HG02852 (cell line): Measurements from ENCODE around the gene ITPRIPL1.

Source experiments
- ATAC-seq: cut with Tn5 transposase; IDR thresholded peaks from one replicate; pipeline ENCODE4 v1.9.1; 2021; ENCODE audit warnings: mild to moderate bottlenecking, moderate library complexity; ENCODE audit not compliant: unreplicated experiment

Gene ITPRIPL1

DNA sequence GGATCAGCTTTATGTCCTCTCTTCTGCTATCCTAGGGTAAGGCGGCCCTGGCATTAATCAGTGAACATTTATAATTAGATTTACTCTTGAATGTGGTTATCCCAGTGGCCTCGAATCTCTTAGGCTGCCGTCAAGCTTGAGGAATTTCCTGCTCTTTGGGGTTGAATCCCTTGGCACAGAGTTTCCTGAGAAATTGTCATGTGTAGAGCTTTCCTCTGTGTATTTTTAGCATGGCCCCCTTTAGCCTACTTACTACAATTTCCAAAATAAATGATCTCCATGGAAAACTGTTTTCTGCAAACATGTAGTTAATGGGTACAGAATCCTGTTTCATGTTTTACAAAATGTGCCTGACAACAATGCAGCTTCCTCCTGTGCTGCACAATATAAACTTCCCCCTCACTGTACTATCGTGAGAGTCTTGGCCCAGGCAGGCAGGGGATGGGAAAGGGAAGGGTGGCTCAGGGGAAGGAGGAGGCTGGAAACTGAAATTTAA is 28.5 kb downstream of the ITPRIPL1 start:
- no peak for ATAC-seq

DNA sequence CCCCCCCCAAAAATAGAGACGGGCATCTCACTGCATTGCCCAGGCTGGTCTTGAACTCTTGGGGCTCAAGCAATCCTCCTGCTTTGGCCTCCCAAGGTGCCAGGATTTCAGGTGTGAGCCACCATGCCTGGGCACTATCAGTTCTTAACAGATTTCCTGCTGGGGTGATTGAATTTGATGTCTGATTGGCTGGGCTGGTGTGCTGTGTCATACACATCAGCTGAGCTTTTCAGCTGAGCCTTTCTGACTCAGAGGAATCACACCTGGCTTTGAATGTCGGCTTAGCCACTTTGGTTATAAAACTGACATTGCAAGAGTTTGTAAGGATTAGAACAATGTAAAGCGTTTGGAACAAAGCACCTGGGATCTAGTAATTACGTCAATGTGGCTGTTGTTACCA is 29.4 kb downstream of the ITPRIPL1 start:
- ATAC-seq: no peak

DNA sequence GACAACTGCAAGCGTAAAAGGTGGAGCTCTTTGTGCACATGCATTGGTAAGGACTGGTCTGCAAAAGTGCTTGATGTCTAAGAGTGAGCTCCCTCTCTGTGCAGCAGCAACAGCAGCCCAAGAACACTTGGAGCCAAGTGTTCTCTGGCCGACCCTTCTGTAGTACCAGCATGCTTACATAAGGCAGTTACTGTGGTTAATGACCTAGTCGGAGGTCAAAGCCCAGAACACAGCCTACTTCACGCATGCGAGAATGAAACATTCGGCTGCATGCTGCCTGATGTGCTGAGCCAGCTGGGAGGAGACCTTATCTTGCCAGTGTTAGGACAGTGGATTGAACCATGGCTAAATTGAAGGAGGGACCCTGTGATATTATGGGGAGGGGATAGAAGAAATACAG is 31.8 kb downstream of the ITPRIPL1 start:
- ATAC-seq: no peak

DNA sequence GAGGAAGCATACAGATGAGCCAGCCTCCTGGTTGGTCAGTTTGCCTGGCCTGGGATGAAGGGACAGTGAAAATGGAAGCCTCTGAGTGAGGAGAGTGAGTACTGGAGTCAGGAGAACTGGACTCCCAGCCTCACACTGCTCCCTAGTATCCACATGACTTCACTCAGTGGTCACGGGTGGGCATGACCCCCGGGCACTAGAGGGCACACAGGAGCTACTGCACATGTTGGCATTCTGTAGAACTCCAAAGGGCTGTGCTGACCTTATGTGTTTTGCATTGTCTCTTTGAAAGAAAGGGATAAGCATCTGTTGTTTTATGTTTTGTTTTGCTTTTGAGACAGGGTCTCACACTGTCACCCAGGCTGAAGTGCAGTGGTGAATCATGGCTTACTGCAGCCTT is 34.2 kb downstream of the ITPRIPL1 start:
- no peak for ATAC-seq

DNA sequence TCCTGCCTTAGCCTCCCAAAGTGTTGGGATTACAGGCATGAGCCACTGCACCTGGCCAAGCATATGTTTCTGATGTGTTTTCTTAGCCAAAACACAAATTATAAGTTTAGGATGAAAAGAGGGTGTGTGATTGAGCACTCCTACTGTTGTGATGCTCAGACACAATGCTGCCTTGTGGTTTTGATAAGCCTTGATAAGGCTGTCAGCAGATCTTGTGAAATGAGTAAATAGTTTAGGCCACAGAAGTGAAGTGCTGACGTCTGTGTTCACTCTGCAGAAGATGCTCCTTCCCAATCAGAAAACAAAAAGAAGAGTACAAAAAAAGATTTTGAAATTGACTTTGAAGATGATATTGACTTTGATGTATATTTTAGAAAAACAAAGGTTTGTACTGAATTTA is 34.7 kb downstream of the ITPRIPL1 start:
- ATAC-seq: no peak

DNA sequence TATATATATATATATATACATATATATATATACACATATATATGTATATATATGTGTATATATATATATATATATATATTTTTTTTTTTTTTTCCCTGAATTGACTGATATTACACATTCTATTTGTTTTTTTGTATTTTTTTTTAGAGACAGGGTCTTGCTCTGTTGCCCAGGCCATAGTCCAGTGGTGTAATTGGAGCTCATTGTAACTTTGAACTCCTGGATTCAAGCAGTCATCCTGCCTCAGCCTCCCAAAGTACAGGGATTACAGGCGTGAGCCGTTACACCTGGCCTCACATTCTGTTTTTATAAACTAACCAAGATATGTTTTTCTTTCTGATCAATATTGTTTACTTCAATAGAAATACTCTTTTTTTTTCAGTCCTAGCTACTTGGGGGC is 36.6 kb downstream of the ITPRIPL1 start:
- no peak for ATAC-seq

DNA sequence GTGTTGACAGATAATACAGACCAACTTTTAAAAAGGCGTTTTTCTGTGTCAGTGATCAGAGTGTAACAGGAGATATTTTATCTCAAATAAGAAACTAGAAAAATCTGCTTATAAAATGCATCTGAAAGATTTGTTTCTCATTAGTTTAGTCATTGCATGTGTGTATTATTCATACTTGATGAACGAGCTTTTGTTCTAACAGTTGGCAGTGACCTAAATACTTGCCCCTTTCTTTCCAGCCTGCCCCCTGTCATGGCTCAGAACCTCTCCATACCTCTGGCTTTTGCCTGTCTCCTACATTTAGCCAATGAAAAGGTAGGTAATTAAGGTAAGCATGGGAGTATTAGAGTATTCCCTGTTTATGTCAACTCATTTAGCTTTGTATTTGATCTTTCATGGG is 44.1 kb downstream of the ITPRIPL1 start:
- ATAC-seq: no peak

DNA sequence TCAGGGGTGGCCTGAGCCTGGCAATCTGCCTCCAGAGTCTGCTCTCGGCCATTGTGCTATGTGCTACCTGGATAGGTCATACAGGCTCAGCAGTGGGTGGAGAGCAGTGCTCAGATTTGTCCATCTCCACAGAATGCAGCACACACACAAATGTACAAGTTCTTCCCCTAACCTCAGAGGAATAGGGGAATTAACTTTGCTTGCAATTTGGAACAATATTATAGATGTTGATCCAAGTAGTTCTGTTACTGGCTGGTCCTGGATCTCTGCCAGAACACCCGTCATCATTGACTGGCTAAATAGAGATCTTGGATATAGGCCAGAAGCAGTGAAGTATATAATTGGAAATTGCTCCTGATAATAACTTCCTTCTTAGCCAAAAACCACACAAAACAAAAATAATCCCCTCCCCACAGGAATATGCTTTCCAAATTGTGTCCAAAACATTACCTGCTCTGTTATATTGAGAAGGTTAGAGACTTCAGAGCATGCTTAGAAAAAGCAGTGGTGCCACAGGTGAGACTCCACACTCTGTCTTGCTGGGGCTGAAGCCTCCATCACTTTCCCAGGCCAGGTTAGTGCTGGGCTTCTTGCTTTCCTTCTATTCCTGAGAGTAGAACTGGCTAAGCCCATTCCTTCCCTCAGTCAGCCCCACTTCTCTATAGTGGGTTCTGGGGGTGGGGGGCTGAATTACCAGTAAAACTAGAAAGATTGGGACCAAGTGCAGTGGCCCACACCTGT is 49.3 kb downstream of the ITPRIPL1 start:
- ATAC-seq: no peak
